GM23338 (cell line): ENCODE results near the gene IDH1. TPM values are rescaled to one million over a fixed set of nuclear protein-coding genes. Genes with fewer than 3 reads are reported as not detected.

Experiments
- ATAC-seq: fragments of 200-7000 bp; cut with Tn5 transposase; 3 replicates; pipeline ENCODE4 v1.9.1; 2020
- DNase-seq: peaks from one replicate; pipeline ENCODE4 v3.0.0-alpha.2; 2015; ENCODE audit warnings: low spot score
- H2AFZ ChIP-seq: fragments of 200-600 bp; sonication (generic); 2 replicates; pipeline ENCODE4 v1.8.0; 2016; ENCODE audit warnings: antibody characterized with exemption, mild to moderate bottlenecking, moderate library complexity
- H3F3A ChIP-seq: fragments of 200-600 bp; sonication (generic); replicated peaks from 2 replicates; pipeline ENCODE4 v1.8.0; 2017; ENCODE audit warnings: antibody characterized with exemption, mixed run types, low read depth
- H3K27ac ChIP-seq: fragments of 200-600 bp; sonication (generic); 2 replicates; pipeline ENCODE4 v1.6.1; 2016; ENCODE audit warnings: low read depth
- H3K27me3 ChIP-seq: fragments of 200-600 bp; sonication (generic); 2 replicates; pipeline ENCODE4 v1.8.0; 2016; ENCODE audit warnings: mild to moderate bottlenecking, mixed run types, moderate library complexity; ENCODE audit not compliant: insufficient read depth
- H3K36me3 ChIP-seq: fragments of 200-600 bp; sonication (generic); 2 replicates; pipeline ENCODE4 v1.8.0; 2016; ENCODE audit warnings: mild to moderate bottlenecking; ENCODE audit not compliant: insufficient read depth
- H3K4me1 ChIP-seq: fragments of 200-600 bp; sonication (generic); 2 replicates; pipeline ENCODE4 v1.8.0; 2016; ENCODE audit warnings: mild to moderate bottlenecking, moderate library complexity; ENCODE audit not compliant: insufficient read depth
- H3K4me2 ChIP-seq: fragments of 200-600 bp; sonication (generic); 2 replicates; pipeline ENCODE4 v1.7.1; 2017; ENCODE audit warnings: mixed run types
- H3K4me3 ChIP-seq: fragments of 200-600 bp; sonication (generic); 2 replicates; pipeline ENCODE4 v1.6.1; 2016; ENCODE audit warnings: mixed run types
- H3K79me2 ChIP-seq: fragments of 200-600 bp; sonication (generic); replicated peaks from 2 replicates; pipeline ENCODE4 v1.8.0; 2017; ENCODE audit warnings: mild to moderate bottlenecking; ENCODE audit not compliant: insufficient read depth
- H3K9me2 ChIP-seq: fragments of 200-600 bp; sonication (generic); 2 replicates; pipeline ENCODE4 v1.8.0; 2017; ENCODE audit not compliant: insufficient read depth
- H4K20me1 ChIP-seq: fragments of 200-600 bp; sonication (generic); replicated peaks from 2 replicates; pipeline ENCODE4 v1.8.0; 2017; ENCODE audit warnings: mild to moderate bottlenecking; ENCODE audit not compliant: insufficient read depth
- H3K27ac Mint-ChIP-seq: 2 replicates; pipeline ENCODE4 v1.8.0; 2020; ENCODE audit warnings: inconsistent platforms, mild to moderate bottlenecking, moderate library complexity, mixed read lengths
- H3K27me3 Mint-ChIP-seq: 3 replicates; pipeline ENCODE4 v1.8.0; 2022; ENCODE audit warnings: low read depth, mild to moderate bottlenecking, moderate library complexity, mixed read lengths, inconsistent platforms; ENCODE audit not compliant: insufficient read depth, poor library complexity
- H3K36me3 Mint-ChIP-seq: 3 replicates; pipeline ENCODE4 v1.8.0; 2021; ENCODE audit warnings: low read depth, mild to moderate bottlenecking, inconsistent platforms, moderate library complexity, mixed read lengths
- H3K4me1 Mint-ChIP-seq: 3 replicates; pipeline ENCODE4 v1.8.0; 2020; ENCODE audit warnings: mild to moderate bottlenecking, inconsistent platforms, mixed read lengths
- H3K4me3 Mint-ChIP-seq: 3 replicates; pipeline ENCODE4 v1.8.0; 2021; ENCODE audit warnings: moderate library complexity, mild to moderate bottlenecking, inconsistent platforms, mixed read lengths
- H3K9me3 Mint-ChIP-seq: 3 replicates; pipeline ENCODE4 v1.8.0; 2020; ENCODE audit warnings: moderate library complexity, mild to moderate bottlenecking, inconsistent platforms, mixed read lengths
- CREB1 ChIP-seq: fragments of 250-450 bp; sonication (Bioruptor Pico); IDR thresholded peaks from 2 replicates; pipeline ENCODE4 v1.5.0; 2020; ENCODE audit warnings: low read depth, mild to moderate bottlenecking, moderate library complexity
- EZH2 ChIP-seq: fragments of 200-600 bp; sonication (generic); IDR thresholded peaks from one replicate; pipeline ENCODE4 v1.8.0; 2017; ENCODE audit warnings: antibody characterized with exemption, mild to moderate bottlenecking, low read depth; ENCODE audit not compliant: unreplicated experiment
- EZH2phosphoT487 ChIP-seq: fragments of 200-600 bp; sonication (generic); IDR thresholded peaks from one replicate; pipeline ENCODE4 v1.8.1; 2018; ENCODE audit warnings: antibody characterized with exemption; ENCODE audit not compliant: unreplicated experiment
- NANOG ChIP-seq: IDR thresholded peaks from 2 replicates; pipeline ENCODE4 v1.6.1; 2016; ENCODE audit warnings: antibody characterized with exemption, borderline replicate concordance
- POLR2AphosphoS5 ChIP-seq: IDR thresholded peaks from 2 replicates; pipeline ENCODE4 v1.6.1; 2016; ENCODE audit warnings: antibody characterized with exemption, low read depth
- REST ChIP-seq: IDR thresholded peaks from one replicate; pipeline ENCODE4 v1.6.1; 2018; ENCODE audit warnings: antibody characterized with exemption; ENCODE audit not compliant: unreplicated experiment
- STAT1 ChIP-seq: IDR thresholded peaks from one replicate; pipeline ENCODE4 v1.6.1; 2016; ENCODE audit warnings: antibody characterized with exemption; ENCODE audit not compliant: unreplicated experiment
- ZNF114 ChIP-seq: fragments of 250-450 bp; sonication (Bioruptor Pico); IDR thresholded peaks from 2 replicates; pipeline ENCODE4 v1.5.0; 2020; ENCODE audit warnings: mild to moderate bottlenecking, moderate library complexity
- ZNF331 ChIP-seq: fragments of 250-450 bp; sonication (Bioruptor Pico); IDR thresholded peaks from 2 replicates; pipeline ENCODE4 v1.5.0; 2020; ENCODE audit warnings: low read depth, mild to moderate bottlenecking, moderate library complexity
- ZNF462 ChIP-seq: fragments of 250-450 bp; sonication (Bioruptor Pico); IDR thresholded peaks from 2 replicates; pipeline ENCODE4 v1.5.0; 2020; ENCODE audit warnings: mild to moderate bottlenecking, moderate library complexity
- polyA plus RNA-seq: library from polyadenylated mRNA; unstranded; fragments of >200 nt; fragmentation: Nextera tagmentation; extraction: Ambion mirVana; gene quantifications from 2 replicates; pipeline ENCODE4 v1.2.1, GENCODE V29; 2016
- total RNA-seq: library from RNA; depleted of rRNA; stranded (reverse); fragments of >200 nt; shearing (Covaris generic); gene quantifications from 2 replicates; pipeline ENCODE4 v1.2.3, GENCODE V29; 2014
- TF ChIP-seq, protein P1 (sequence below), 2 experiments: fragments of 200-600 bp in 1 of 2; sonication (generic) in 1 of 2; conservative IDR thresholded peaks; 2 replicates each; pipeline versions ENCODE4 v1.5.1 to v1.6.1; 2016 to 2017; ENCODE audit warnings: antibody characterized with exemption in 2 of 2, low read depth in 2 of 2, mild to moderate bottlenecking in 2 of 2, moderate library complexity in 1 of 2

IDH1 gene
- total and polyA plus RNA-seq, 2 experiments from 2014 or later = 315 to 536 TPM

- Histone ChIP-seq H4K20me1 (no peaks in the 10 kb centered on the region), H3K4me3 (no peak overlapping the region), H3K4me2 (no peak overlapping the region), H3K27ac (no peak overlapping the region), H3K36me3 (no peaks in the 10 kb centered on the region), H3K4me1 (no peaks in the 10 kb centered on the region), H3K27me3 (no peaks in the 10 kb centered on the region), H3F3A (no peaks in the 10 kb centered on the region), H3K79me2 (no peaks in the 10 kb centered on the region), H3K9me2 (no peaks in the 10 kb centered on the region; the same call in 1 of the 2 replicates), H2AFZ (no peak overlapping the region; the same call in 1 of the 2 replicates)
- H3K4me1 Mint-ChIP-seq = no peaks in the 10 kb centered on the region
- no peaks in the 10 kb centered on the region for H3K27me3 Mint-ChIP-seq
- DNase-seq (no peak), ATAC-seq (no peak)
- no peak overlapping the region for H3K27ac Mint-ChIP-seq
- TF ChIP-seq STAT1 (no peak), CREB1 (CRISPR knock-in tag) (no peak), EZH2 (no peak), POLR2AphosphoS5 (no peak)
- no peaks in the 10 kb centered on the region for H3K36me3 Mint-ChIP-seq
- H3K4me3 Mint-ChIP-seq = no peak overlapping the region
- no peaks in the 10 kb centered on the region for H3K9me3 Mint-ChIP-seq
These were observed 47.1 kb downstream of the IDH1 start for GRCh38 chr2:208207769-208208168.

DNA sequence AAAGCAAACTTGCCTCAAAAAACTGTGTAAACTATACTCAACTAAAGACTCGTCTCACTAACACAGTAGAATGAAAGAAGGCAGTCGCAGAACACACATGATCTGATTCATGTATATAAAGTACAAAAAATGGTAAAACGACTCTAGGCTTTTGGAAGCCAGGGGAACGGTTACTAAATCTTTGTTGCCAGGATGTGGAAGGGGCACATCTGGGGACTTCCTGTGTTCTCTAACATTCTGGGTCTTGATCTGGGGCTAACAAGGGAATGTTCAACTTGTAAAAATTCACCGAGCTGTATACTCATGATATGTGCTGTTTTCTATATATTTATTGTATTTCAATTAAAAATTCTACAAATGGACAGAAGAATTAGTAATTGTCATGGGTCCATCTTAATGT is 50.7 kb downstream of the IDH1 start:
- Histone ChIP-seq H2AFZ (peak overlapping the region; percentile 77; the same call in 1 of the 2 replicates), H3F3A (no peaks in the 10 kb centered on the region), H4K20me1 (no peaks in the 10 kb centered on the region), H3K4me3 (no peak overlapping the region), H3K79me2 (no peaks in the 10 kb centered on the region), H3K4me1 (no peaks in the 10 kb centered on the region), H3K27me3 (no peaks in the 10 kb centered on the region), H3K4me2 (no peak overlapping the region), H3K27ac (no peak overlapping the region), H3K9me2 (no peaks in the 10 kb centered on the region; the same call in 1 of the 2 replicates), H3K36me3 (no peaks in the 10 kb centered on the region)
- Mint-ChIP-seq H3K9me3 (no peaks in the 10 kb centered on the region), H3K4me3 (no peak overlapping the region), H3K36me3 (no peaks in the 10 kb centered on the region), H3K27ac (no peak overlapping the region), H3K27me3 (peaks cover 2% of the 10 kb centered on the region), H3K4me1 (no peaks in the 10 kb centered on the region)
- no peak for ATAC-seq
- DNase-seq = no peak
- TF ChIP-seq REST (no peak), POLR2AphosphoS5 (no peak), EZH2 (no peak), NANOG (no peak), STAT1 (no peak), ZNF331 (CRISPR knock-in tag) (no peak), ZNF114 (CRISPR knock-in tag) (no peak), CREB1 (CRISPR knock-in tag) (no peak), EZH2phosphoT487 (no peak), ZNF462 (CRISPR knock-in tag) (no peak)
- TF ChIP-seq, protein P1, sequence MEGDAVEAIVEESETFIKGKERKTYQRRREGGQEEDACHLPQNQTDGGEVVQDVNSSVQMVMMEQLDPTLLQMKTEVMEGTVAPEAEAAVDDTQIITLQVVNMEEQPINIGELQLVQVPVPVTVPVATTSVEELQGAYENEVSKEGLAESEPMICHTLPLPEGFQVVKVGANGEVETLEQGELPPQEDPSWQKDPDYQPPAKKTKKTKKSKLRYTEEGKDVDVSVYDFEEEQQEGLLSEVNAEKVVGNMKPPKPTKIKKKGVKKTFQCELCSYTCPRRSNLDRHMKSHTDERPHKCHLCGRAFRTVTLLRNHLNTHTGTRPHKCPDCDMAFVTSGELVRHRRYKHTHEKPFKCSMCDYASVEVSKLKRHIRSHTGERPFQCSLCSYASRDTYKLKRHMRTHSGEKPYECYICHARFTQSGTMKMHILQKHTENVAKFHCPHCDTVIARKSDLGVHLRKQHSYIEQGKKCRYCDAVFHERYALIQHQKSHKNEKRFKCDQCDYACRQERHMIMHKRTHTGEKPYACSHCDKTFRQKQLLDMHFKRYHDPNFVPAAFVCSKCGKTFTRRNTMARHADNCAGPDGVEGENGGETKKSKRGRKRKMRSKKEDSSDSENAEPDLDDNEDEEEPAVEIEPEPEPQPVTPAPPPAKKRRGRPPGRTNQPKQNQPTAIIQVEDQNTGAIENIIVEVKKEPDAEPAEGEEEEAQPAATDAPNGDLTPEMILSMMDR (conservative IDR thresholded peaks at IDR 0.05; ENCODE audit: low read depth in 2 of 2) = no peak
